PFSK-1 (cell line): ENCODE results near the gene NYAP2.

Experiments used
- FOXP2 ChIP-seq: optimal IDR thresholded peaks from 2 replicates; pipeline ENCODE3; 2011; ENCODE audit warnings: borderline replicate concordance, control low read depth, inconsistent platforms; ENCODE audit not compliant: insufficient read depth; ENCODE audit errors: extremely low read length, extremely low read depth
- POLR2AphosphoS5 ChIP-seq: IDR thresholded peaks from 2 replicates; pipeline ENCODE4 v1.6.1; 2012; ENCODE audit warnings: low read depth, mild to moderate bottlenecking, control low read depth, low read length, moderate library complexity
- REST ChIP-seq, 2 experiments: IDR thresholded peaks; 2 replicates each; pipeline versions ENCODE4 v1.6.1 to v1.8.0; 2011 to 2012; ENCODE audit warnings: low read depth in 2 of 2, low read length in 2 of 2, control low read depth in 1 of 2, inconsistent platforms in 1 of 2, mild to moderate bottlenecking in 1 of 2, moderate library complexity in 1 of 2; ENCODE audit not compliant: insufficient read depth in 1 of 2
- SIN3A ChIP-seq: IDR thresholded peaks from 2 replicates; pipeline ENCODE4 v1.6.1; 2012; ENCODE audit warnings: mild to moderate bottlenecking, low read length, moderate library complexity, borderline replicate concordance; ENCODE audit not compliant: insufficient read depth
- TAF1 ChIP-seq: IDR thresholded peaks from 2 replicates; pipeline ENCODE4 v1.6.1; 2012; ENCODE audit warnings: low read length, control low read depth, borderline replicate concordance; ENCODE audit not compliant: insufficient read depth

The NYAP2 gene

GRCh38 chr2:225599856-225600255, 200.3 kb downstream of the NYAP2 start:
- no peak for TF ChIP-seq SIN3A
- TF ChIP-seq TAF1, result no peak
- TF ChIP-seq REST (IDR thresholded peaks at IDR 0.05; ENCODE audit: insufficient read depth in 1 of 2, low read depth in 2 of 2, low read length in 2 of 2), result no peak
- TF ChIP-seq FOXP2, result no peak
- TF ChIP-seq POLR2AphosphoS5, result no peak

- TF ChIP-seq TAF1 (no peak), POLR2AphosphoS5 (no peak), SIN3A (no peak), REST (IDR thresholded peaks at IDR 0.05; ENCODE audit: insufficient read depth in 1 of 2, low read depth in 2 of 2, low read length in 2 of 2) (no peak), FOXP2 (no peak)
These were observed 200.9 kb downstream of the NYAP2 start for GRCh38 chr2:225600444-225600843.

GRCh38 chr2:225600865-225601264, 201.4 kb downstream of the NYAP2 start:
- TF ChIP-seq SIN3A (no peak), POLR2AphosphoS5 (no peak), REST (IDR thresholded peaks at IDR 0.05; ENCODE audit: insufficient read depth in 1 of 2, low read depth in 2 of 2, low read length in 2 of 2) (no peak), FOXP2 (no peak), TAF1 (no peak)

- no peak for TF ChIP-seq FOXP2
- TF ChIP-seq REST (IDR thresholded peaks at IDR 0.05; ENCODE audit: insufficient read depth in 1 of 2, low read depth in 2 of 2, low read length in 2 of 2), result no peak
- no peak for TF ChIP-seq POLR2AphosphoS5
- no peak for TF ChIP-seq TAF1
- TF ChIP-seq SIN3A, result no peak
These were observed 202.7 kb downstream of the NYAP2 start for GRCh38 chr2:225602205-225602604.

GRCh38 chr2:225608136-225608535, 208.6 kb downstream of the NYAP2 start:
- no peak for TF ChIP-seq REST (IDR thresholded peaks at IDR 0.05; ENCODE audit: insufficient read depth in 1 of 2, low read depth in 2 of 2, low read length in 2 of 2)
